Measurements from ENCODE around the gene MAEA.

DNA sequence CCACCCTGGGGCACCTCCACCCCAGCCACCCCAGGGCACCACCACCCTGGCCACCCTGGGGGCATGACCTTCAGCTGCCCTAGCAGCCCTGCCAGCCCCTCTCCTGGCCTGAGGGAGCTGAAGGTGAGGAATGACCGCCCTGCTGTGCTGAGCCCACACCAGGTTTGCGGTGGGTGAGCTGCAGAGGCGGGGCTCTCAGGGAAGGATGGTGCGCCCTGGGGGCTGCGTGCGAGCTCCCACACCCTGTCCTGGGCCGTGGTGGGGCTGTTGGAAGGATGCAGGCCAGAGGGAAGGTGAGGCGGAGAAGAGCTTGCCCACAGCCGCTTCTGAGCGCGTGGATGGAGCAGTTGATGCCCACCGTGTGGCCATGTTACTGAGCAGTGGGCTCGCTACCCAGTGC lies 75.1 kb downstream of the MAEA start:
- TF ChIP-seq, protein P1, sequence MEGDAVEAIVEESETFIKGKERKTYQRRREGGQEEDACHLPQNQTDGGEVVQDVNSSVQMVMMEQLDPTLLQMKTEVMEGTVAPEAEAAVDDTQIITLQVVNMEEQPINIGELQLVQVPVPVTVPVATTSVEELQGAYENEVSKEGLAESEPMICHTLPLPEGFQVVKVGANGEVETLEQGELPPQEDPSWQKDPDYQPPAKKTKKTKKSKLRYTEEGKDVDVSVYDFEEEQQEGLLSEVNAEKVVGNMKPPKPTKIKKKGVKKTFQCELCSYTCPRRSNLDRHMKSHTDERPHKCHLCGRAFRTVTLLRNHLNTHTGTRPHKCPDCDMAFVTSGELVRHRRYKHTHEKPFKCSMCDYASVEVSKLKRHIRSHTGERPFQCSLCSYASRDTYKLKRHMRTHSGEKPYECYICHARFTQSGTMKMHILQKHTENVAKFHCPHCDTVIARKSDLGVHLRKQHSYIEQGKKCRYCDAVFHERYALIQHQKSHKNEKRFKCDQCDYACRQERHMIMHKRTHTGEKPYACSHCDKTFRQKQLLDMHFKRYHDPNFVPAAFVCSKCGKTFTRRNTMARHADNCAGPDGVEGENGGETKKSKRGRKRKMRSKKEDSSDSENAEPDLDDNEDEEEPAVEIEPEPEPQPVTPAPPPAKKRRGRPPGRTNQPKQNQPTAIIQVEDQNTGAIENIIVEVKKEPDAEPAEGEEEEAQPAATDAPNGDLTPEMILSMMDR (conservative IDR thresholded peaks at IDR 0.05; ENCODE audit: low read length): no peak
- no peak for TF ChIP-seq EZH2phosphoT487 (IDR thresholded peaks at IDR 0.05; ENCODE audit: borderline replicate concordance)

Data from Loucy (cell line).